HG03571 (cell line): Measurements from ENCODE around the gene SLC17A9.

Experiments used
- ATAC-seq: cut with Tn5 transposase; IDR thresholded peaks from one replicate; pipeline ENCODE4 v1.9.1; 2021; ENCODE audit not compliant: unreplicated experiment

Gene SLC17A9

GRCh38 chr20:62952373-62952967 is at the start of gene SLC17A9:
Gene SLC17A9 (plus strand): TSS chr20:62952709. CDS start chr20:62952831, 122 bp downstream.
- no peak for ATAC-seq

- ATAC-seq = no peak
These were observed 49.4 kb upstream of the SLC17A9 start for GRCh38 chr20:62902926-62903615.

- no peak for ATAC-seq
These were observed 46.9 kb upstream of the SLC17A9 start for GRCh38 chr20:62905536-62906117.

- ATAC-seq = no peak
These were observed 46.3 kb upstream of the SLC17A9 start for GRCh38 chr20:62906209-62906608.

- ATAC-seq = no peak
These were observed 45.7 kb upstream of the SLC17A9 start for GRCh38 chr20:62906647-62907375.

- ATAC-seq = no peak
These were observed 44.9 kb upstream of the SLC17A9 start for GRCh38 chr20:62907384-62908317.

- no peak for ATAC-seq
These were observed 43.3 kb upstream of the SLC17A9 start for GRCh38 chr20:62908971-62909791.

GRCh38 chr20:62910217-62910766 is 42.2 kb upstream of the SLC17A9 start:
- ATAC-seq = no peak

GRCh38 chr20:62910777-62911497 is 41.6 kb upstream of the SLC17A9 start:
- no peak for ATAC-seq

GRCh38 chr20:62911701-62912280 is 40.7 kb upstream of the SLC17A9 start:
- ATAC-seq = no peak

GRCh38 chr20:62913043-62913630 is 39.4 kb upstream of the SLC17A9 start:
- ATAC-seq = no peak

- no peak for ATAC-seq
These were observed 38.1 kb upstream of the SLC17A9 start for GRCh38 chr20:62914436-62914835.

GRCh38 chr20:62914970-62915457 is 37.5 kb upstream of the SLC17A9 start:
- ATAC-seq = no peak

- ATAC-seq = no peak
These were observed 35.6 kb upstream of the SLC17A9 start for GRCh38 chr20:62916703-62917476.

- no peak for ATAC-seq
These were observed 34.8 kb upstream of the SLC17A9 start for GRCh38 chr20:62917720-62918119.

GRCh38 chr20:62918147-62918546 is 34.4 kb upstream of the SLC17A9 start:
- no peak for ATAC-seq

GRCh38 chr20:62918831-62919230 is 33.7 kb upstream of the SLC17A9 start:
- no peak for ATAC-seq
